GM19025 (cell line): ENCODE measurements around the gene JPH3.
"Not testable (repeated sequence)": the region's sequence is repeated elsewhere in the genome, so short reads cannot be mapped to it uniquely, and the experiment has no call there.

Source experiments
- ATAC-seq: cut with Tn5 transposase; IDR thresholded peaks from one replicate; pipeline ENCODE4 v1.9.1; 2021; ENCODE audit warnings: mild to moderate bottlenecking, low read depth, moderate library complexity; ENCODE audit not compliant: unreplicated experiment

JPH3 gene

DNA sequence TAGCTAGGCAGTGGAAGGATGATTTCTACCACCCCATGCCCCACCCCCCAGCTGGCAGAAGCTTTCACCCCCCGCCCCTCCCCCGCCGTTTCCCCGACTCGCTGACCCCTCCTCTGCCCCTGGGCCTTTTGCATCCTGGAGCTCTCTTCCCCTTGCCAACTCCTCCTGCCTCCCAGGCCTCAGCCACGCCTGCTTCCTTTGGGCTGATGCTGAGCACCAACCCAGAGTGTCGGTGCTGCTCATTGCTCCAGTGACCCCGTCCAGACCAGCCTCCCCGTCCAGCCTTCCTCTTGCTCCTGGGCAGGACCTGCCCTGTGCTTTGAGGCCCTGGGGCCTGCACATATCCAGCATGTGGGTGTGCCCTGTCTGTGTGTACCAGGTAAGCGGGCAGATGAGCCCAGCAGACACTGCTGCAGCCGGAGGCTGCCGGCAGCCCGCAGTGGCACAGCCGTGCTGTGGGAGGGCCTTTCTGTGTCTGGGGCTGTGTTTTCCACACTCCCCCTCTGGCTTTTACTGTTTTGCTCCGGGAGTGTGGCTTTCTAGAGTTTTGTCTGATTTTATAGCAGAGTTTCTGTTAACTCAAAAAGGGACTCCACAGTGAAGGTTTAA is 72.9 kb downstream of the JPH3 start:
- ATAC-seq = no peak

DNA sequence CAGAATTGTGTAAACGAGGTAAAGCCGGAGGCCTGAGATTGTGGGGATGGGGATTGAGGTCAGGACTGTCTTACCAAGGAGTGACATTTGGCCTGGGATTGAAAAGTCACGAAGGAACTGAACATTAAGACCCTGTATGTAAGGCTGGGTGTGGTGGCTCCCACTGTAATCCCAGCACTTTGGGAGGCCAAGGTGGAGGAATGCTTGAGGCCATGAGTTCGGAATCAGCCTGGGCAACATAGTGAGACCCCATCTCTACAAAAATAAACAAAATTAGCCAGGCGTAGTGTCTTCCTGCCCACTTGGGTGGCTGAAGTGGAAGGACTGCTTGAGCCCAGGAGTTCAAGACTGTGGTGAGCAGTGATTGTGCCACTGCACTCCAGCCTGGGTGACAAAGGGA is 75.5 kb downstream of the JPH3 start:
- ATAC-seq = no peak

DNA sequence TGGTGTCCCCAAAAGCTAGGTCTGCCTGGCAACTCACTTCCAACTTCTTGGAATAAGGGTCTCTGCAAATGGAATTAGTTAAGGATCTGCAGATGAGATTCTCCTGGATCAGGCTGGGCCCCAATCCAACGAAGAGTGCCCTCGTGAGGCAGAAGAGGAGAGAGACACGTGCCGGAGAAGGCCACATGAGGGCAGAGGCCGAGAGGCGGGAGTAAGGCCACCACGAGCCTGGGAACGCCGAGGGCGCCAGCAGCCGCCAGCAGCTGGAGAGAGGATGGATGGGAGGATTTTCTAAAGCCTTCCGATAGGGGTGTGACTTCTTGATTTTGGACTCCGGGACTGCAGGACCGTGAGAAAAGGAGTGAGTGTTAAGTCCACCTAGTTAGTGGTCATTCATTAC is 76.3 kb downstream of the JPH3 start:
- no peak for ATAC-seq

DNA sequence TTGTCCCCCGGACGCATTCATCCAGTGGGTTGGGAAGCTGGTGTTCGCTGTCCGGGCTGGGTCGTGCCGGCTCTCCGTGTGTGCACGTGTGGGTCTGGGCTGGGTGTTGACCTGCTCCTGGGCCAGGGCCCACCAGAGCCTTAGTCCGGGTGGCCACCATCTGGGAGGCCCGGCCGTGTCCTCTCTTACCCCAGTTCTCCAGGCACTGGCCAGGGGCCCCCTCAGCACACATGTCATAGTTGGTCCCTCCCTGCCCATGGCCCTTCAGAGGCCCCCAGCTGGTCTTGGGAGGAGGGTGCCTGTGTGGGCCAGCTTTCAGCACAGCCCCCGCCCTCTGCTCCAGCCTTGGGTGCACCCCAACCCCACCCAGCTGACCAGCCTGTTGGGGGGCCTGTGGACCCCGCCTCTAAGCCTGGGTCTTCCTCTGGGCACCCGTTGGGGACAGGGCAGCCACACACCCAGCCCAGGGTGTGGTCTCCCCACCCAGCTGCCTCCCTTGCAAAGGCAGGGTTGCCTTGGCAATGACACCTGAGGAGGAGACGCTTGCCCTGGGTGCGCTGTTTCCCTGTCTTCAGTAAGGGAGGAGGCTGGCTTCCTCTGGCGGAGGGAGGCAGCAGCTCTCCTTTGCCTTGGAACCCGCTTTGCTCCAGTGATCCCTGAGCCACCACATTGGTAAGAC is 77.4 kb downstream of the JPH3 start:
- ATAC-seq = no peak

DNA sequence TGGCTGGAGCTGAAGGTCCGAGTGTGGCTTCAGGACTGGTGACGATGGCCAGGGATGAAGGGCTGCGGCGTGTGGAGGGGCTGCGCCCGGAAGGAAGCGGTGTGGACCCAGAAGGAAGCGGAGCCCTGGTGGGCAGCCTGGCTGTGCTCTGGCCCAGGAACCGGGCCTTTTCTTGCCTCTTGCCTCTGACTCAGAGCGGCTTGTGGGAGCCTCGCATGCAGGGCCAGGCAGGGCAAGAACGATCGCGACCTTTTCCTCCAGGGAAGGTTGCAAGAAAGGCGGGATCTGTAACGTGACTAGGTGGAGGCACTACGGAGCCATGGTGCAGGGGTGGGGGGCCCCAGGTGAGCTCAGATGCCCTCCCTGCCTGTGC is 78.0 kb downstream of the JPH3 start:
- no peak for ATAC-seq

DNA sequence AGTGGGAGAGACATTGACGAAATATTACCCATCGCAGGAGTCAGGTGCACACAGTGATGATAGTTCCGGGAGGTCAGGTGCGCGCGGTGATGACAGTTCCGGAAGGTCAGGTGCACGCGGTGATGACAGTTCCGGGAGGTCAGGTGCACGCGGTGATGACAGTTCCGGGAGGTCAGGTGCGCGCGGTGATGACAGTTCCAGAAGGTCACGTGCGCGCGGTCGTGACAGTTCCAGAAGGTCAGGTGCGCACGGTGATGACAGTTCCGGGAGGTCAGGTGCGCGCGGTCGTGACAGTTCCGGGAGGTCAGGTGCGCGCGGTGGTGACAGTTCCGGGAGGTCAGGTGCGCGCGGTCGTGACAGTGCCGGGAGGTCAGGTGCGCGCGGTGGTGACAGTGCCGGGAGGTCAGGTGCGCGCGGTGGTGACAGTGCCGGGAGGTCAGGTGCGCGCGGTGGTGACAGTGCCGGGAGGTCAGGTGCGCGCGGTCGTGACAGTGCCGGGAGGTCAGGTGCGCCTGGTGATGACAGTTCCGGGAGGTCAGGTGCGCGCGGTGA is 78.8 kb downstream of the JPH3 start:
- not testable (repeated sequence) for ATAC-seq

DNA sequence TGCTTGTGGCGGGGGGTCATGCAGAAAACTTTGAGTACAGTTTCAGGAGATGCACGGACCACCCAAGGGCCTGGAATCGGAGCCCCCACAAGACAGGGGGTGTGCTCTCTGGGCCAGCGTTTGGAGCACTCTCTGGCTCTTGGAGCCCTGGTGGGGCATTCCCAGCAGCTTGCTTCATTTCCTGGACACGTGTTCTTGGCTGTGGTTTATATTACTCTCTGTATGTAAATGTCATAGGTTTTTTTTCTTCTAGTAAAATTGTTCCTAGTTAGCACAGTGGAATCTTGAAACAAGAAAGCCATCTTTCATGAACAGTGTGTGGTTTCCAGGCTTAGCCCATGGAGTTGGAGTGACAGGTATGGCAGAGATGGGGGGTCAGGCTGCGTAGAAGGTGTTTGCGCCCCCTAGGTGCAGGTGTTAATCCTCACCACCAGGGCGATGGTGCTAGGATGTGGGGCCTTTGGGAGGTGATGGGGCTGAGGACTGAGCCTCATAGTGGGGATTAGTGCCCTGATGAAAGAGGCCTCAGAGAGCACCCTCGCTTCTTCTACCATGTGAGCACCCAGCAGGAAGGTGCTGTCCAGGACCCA is 79.8 kb downstream of the JPH3 start:
- ATAC-seq = no peak

DNA sequence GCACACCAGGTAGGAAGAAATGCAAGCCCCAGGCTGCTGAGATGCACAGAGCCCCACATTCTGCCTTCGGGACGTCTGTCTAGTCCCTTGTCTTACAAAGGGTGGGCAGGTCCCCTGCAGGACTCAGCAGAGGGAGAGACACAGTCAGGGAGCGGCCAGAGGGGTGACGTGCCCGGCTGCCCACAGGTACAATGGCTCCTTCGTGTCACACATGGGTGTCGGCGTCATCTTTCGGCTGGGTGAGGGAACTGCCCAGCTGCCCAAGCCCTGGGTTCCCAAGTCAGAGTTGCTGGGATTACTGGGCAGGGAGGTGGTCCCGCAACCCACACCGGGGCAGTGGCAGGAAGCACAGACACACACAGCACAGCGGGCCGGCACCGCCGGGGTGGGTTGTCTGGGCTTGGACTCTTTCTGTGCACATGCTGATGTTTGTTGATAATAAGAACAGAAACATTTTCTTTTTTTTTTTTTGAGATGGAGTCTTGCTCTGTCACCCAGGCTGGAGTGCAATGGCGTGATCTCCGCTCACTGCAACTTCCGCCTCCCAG is 80.6 kb downstream of the JPH3 start:
- ATAC-seq = no peak

DNA sequence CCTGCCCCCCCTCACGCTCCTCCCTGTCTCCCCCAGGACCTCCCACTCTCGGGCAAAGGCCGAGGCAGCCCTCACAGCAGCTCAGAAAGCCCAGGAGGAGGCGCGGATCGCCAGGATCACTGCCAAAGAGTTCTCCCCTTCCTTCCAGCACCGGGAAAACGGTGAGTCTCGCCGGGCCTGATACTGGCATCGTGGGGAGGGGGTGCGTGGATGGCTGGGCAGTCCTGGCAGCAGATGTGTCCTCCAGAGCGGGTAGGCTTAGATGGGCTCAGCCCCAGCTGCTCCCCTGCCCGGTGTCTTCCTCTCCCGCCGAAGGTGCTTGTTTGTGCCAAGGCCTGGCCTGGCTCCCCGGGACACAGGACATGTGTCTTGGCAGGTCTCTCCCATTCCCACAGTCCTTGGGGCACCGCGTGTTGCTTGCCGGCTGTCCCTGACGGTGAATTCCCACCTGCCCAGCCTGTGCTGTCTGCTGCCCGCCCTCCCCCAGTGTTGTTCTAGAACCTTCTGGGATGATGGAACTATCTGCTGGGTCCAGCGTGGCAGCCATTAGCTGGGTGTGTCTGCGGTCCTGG is 81.9 kb downstream of the JPH3 start:
- no peak for ATAC-seq

DNA sequence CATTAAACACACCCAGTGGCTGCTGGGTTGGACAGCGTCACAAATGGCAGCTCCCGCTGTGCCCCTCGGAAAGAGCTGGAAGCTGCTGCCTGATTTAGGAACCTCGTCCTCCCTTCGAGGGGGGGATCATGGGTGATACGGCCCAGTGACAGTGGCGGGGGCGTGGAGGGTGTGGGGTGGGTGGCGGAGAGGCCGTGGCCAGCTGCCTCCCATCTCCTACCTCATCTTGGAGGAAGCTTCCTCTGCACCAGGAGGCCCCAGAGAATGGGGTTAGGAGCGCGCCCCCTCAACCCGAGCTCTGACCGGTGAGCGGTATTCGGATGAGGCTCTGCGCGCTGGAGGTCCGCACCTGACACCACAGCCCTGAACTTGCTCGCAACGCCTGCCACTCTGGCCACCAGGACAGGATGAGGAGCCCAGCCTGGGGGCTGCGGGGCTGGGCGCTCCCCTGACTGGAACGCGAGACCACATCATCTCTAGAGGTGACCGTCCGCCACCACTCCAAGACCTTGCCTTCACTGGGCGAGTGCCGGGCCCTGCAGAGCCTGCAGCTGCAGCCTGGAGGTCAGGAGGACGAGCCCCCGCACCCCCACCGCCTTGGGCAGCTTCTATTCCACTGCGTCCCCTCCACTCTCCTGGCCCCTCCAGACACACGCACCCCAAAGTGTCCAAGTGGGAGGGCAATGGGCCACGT is 82.5 kb downstream of the JPH3 start:
- no peak for ATAC-seq

DNA sequence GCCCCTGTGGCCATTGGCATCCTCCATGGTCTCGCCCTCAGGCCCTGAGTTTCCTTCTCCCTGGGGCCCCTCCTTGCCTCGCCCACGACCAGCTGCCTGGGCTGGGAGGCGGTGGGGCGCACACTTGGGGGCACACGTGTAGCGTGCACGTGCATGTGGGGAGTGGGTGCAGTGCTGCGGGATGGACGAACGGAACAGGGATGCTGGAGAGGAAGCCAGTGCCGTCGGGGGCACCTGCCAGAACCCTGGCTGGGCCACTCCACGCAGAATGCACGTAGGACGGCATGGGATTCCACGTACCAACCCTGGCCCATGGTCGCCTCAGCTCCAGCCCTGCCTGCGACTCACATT is 83.1 kb downstream of the JPH3 start:
- no peak for ATAC-seq

DNA sequence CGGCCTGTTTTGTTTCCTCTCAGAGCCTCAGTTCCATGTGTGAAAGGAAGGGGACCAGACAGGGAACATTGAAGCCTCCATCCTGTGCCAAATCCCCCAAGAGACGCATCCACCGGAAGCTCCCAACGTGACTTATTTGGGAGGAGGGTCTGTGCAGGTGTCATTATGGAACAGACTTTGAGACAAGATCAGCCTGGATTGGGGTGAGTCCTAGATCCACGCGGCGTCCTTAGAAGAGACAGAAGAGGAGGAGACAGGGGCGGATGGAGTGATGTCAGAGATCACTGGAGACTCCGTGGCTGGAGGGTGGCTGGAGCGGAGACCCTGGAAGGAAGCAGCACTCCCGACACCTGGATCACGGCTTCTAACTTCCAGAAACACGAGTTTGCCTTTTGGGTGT is 83.5 kb downstream of the JPH3 start:
- no peak for ATAC-seq

DNA sequence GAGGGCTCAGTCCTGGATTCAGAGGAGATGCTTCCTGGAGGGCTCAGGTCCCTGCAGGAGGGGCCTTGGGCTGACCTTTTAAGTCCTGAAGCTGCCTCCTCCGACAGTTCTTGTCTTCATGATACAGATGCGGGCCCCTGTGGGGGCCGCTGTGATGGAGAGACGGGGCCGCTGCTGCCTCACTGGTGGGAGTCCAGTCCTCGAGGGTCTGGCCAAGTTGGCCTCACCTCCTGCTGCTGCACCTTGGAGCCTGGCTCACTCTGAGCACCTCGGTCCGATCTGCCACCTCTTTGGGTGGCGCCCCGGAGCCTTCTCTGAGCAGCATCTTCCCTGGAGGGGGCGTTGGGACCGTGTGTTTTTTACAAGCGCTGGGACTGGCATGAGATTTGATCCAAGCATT is 84.4 kb downstream of the JPH3 start:
- no peak for ATAC-seq

DNA sequence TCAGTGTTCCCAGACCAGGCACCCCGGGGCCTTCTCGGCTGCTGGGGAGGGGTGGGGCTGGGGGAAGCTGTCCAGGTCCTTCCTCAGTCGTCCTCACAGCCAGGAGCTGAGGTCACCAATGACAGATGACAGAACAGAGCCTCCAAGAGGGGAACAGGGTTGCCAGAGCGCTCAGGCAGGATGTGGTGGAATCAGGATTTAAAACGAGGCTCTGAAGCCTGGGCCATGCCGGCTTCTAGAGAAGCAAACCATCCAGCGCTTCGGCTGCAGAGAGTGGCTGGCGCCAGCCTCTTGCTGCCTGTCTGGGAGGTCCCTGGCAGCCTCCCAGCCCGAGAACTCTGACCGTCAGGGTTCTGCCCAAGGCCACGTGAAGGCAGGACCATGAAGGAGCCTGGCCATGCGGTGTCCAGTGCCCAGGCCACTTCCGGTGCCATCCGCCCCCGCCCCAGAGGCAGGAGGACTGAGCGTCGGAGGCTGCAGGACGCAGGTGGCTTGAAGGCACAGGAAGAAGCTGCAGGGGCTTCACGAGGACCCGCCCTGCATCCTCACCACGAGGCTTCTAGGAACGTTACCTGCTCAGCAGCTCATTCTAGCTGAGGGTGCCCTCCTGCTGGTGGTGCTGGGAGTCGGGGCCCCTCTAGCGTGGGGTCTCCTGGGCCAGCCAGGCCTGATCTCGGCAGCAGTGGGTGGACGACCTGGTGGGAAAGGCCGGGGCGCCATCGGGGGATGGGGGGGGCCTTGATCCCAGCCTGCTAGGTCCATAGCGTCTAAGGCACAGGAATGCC is 85.0 kb downstream of the JPH3 start:
- no peak for ATAC-seq

DNA sequence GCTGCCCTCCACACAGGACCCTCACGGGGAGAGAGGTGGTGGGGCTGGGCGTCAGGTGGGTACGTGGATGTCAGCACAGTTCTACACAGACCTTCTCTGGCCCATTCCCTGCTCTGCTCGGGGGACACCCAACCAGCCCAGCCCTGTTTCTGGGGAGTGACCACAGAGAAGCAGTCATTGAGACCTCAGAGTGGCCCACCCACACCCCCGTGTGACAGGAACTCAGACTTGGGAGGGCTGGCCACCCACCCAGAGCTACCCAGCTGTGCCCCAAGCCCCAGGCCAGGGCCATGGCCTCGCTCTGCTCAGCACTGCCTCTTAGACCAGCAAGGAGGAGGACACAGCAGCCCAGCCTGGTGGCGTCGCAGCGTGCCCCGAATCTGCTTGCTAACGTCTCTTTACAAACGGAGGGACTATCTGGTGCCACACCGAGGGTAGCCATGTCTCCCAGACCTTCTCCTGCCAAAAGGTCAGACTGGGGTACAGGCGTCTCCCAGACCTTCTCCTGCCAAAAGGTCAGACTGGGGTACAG is 85.8 kb downstream of the JPH3 start:
- ATAC-seq = no peak

DNA sequence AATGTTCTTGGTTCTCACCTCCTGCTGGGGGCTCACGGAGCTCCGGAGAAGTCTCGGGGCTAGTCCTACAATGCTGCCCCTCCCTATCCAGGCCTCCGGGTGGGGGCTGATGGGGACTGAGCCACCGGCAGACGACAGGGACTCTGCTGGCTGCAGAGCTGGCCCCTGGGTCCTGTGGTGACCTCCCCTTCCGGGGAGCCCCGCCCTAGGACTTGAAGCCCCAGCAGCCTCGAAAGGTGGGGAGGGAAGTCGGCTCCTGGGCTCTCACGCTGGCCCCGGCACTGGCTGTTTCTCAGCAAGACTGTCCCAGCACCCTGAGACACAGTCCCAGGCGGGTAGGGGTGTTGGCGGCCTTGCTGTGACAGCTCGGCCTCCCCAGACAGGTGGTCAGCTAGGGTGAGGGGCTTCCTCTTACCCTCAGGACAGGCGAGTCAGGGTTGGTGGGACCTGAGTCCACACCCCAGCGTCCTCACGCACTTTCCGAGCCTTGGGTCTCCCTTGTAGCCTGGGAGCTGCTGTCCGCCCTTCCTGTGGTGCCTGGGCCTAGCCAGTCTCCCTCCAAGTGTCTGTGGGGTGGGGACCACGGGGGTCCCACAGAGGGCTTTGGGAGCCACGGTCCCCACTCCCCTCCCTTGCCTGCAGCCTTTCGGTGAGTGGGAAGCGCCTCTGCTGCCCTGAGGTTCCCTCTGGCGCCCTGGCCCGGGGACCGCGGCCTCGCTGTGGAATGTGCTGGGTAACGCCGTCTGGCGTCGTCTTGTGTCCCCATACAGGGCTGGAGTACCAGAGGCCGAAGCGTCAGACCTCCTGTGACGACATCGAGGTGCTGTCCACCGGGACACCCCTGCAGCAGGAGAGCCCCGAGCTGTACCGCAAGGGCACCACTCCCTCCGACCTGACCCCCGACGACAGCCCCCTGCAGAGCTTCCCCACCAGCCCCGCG is 86.8 kb downstream of the JPH3 start:
- no peak for ATAC-seq

DNA sequence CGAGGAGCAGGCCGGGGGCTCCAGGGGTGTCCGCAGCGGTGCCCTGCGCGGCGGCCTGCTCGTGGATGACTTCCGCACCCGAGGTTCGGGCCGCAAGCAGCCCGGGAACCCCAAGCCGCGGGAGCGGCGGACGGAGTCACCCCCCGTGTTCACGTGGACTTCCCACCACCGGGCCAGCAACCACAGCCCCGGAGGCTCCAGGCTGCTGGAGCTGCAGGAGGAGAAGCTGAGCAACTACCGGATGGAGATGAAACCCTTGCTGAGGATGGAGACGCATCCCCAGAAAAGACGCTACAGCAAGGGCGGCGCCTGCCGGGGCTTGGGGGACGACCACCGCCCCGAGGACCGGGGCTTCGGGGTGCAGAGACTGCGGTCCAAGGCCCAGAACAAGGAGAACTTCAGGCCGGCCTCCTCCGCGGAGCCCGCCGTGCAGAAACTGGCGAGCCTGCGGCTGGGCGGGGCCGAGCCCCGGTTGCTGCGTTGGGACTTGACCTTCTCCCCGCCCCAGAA is 87.7 kb downstream of the JPH3 start:
- no peak for ATAC-seq

DNA sequence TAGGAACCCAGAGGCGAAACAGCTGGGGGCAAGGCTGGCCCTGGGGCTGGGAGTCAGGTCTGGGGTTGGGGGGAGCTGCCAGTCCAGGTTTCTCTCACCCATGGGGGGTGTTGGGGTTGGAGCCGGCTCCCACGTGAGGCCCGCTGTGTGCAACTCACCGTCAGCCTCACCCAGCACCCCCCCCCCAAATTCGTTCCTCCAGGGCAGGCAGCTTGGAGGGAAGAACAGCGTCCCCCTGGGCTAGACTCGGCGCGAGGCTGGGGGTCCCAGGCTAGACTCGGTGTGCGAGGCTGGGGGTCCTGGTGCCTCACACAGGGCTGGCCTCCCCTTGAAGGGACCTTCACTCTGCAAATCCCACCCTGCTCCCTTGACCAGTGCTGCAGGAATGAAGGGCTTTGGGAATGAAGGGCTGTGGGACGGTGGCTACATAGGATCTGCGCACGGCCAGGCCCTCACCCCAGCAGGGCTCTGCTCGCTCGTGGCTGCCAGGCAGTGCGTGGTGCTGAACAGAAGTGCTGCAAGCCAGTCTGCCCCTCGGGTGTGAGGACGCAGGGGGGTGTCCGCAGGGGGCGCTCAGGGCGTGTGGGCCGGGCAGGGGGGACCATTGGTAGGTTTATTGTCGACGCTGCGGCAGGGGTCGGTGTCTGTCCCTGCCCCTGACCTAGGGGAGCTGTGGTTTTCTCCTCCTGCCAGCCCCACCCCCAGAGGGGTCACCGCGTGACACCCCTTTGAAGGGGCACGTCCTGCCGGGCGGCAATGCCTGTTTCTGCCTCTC is 88.8 kb downstream of the JPH3 start:
- no peak for ATAC-seq
